OCI-LY1 (cell line): Measurements from ENCODE around the gene HNRNPA1L2.
"Not testable (repeated sequence)": the region's sequence is repeated elsewhere in the genome, so short reads cannot be mapped to it uniquely, and the experiment has no call there.

Experiments used
- EZH2 ChIP-seq: fragments of 200-600 bp; sonication (generic), shearing (Covaris generic); IDR thresholded peaks from 2 replicates; pipeline ENCODE4 v1.8.0; 2017; ENCODE audit warnings: borderline replicate concordance, mixed run types, mild to moderate bottlenecking, antibody characterized with exemption, low read length, moderate library complexity, mixed read lengths
- TF ChIP-seq, protein P1 (sequence below): fragments of 200-600 bp; sonication (generic), shearing (Covaris generic); IDR thresholded peaks from 2 replicates; pipeline ENCODE4 v1.5.1; 2017; ENCODE audit warnings: mild to moderate bottlenecking, antibody characterized with exemption, low read length, moderate library complexity, mixed read lengths

DNA sequence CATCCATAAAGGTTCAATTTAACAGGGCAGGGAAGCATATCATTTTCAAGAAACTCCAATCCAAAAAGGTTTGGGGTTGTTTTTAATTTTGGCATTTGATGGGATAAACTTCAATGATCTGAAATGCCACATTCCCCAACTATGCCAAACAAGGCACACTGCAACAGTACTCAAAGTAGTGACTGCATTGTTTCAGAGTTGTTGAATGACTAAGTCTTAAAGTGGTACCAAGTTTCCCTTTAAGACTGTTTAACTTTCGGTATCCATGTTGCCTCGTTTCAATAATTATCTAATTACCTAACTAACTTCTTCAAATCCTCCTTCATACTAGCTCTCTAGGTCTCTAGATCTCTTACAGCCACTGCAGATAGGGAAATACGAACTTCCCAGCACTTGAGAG is 48.4 kb upstream of the HNRNPA1L2 start:
- TF ChIP-seq, protein P1, sequence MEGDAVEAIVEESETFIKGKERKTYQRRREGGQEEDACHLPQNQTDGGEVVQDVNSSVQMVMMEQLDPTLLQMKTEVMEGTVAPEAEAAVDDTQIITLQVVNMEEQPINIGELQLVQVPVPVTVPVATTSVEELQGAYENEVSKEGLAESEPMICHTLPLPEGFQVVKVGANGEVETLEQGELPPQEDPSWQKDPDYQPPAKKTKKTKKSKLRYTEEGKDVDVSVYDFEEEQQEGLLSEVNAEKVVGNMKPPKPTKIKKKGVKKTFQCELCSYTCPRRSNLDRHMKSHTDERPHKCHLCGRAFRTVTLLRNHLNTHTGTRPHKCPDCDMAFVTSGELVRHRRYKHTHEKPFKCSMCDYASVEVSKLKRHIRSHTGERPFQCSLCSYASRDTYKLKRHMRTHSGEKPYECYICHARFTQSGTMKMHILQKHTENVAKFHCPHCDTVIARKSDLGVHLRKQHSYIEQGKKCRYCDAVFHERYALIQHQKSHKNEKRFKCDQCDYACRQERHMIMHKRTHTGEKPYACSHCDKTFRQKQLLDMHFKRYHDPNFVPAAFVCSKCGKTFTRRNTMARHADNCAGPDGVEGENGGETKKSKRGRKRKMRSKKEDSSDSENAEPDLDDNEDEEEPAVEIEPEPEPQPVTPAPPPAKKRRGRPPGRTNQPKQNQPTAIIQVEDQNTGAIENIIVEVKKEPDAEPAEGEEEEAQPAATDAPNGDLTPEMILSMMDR: not testable (repeated sequence)
- TF ChIP-seq EZH2: not testable (repeated sequence)
